ENCODE measurements around the gene EXTL1.
A peak's percentile ranks its signal among the peaks of the same experiment; 100 is the strongest.

Gene EXTL1

DNA sequence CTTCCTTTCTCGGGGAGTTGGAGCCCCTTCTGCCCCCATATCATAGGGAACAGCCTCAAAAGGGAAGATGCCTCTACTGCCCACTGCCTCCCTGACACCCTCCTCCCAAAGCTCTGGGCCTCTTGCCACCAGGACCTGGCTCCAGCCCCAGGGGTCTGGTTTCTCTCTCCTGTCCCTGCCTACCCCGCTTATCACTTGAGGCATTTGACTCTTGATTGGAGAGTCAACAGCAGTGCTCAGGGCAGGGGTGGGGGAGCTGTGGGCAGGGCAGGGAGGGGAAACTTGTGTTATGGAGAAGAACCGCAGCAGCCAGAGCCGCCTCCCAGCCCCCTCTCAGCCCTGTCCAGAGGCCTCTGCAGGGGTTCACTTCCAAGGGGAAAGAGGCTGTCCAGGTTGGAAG lies 45.3 kb downstream of the EXTL1 start:
- TF ChIP-seq, protein P1, sequence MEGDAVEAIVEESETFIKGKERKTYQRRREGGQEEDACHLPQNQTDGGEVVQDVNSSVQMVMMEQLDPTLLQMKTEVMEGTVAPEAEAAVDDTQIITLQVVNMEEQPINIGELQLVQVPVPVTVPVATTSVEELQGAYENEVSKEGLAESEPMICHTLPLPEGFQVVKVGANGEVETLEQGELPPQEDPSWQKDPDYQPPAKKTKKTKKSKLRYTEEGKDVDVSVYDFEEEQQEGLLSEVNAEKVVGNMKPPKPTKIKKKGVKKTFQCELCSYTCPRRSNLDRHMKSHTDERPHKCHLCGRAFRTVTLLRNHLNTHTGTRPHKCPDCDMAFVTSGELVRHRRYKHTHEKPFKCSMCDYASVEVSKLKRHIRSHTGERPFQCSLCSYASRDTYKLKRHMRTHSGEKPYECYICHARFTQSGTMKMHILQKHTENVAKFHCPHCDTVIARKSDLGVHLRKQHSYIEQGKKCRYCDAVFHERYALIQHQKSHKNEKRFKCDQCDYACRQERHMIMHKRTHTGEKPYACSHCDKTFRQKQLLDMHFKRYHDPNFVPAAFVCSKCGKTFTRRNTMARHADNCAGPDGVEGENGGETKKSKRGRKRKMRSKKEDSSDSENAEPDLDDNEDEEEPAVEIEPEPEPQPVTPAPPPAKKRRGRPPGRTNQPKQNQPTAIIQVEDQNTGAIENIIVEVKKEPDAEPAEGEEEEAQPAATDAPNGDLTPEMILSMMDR (conservative IDR thresholded peaks at IDR 0.05): no peak
- peak overlapping the region; percentile 7; the same call in 1 of the 2 replicates for H3K27ac ChIP-seq

DNA sequence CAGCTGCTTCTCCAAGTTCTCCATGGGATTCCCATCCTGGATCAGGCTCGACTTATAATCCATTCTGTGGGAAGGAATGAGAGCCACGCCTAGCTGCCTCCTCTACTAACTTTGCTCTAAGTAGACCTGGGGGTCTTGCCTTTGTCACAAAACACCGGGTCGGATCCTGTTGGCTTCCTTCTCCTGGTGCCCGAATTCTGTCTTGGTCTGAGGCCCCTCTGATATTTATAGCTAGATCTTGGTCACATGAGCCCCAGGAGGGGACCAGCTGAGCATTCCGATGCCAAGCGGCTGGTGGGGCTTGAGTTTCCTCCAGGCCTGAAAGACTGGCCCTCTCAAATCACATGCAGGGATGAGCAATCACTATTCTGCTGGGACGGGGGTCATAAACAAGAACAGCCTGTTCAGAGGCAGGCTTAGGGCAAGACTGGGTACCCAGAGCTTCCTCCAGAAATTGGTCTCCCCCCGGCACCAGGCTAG lies 45.9 kb downstream of the EXTL1 start, which contains the start of gene TRIM63:
Gene TRIM63 (minus strand): TSS at position 199 of the 480 bp plus-strand sequence. CDS start 136 bp downstream, at position 63.
- TF ChIP-seq, protein P1 (conservative IDR thresholded peaks at IDR 0.05): no peak
- H3K27ac ChIP-seq: peak within 1 kb of the TSS; percentile 7; the same call in 1 of the 2 replicates

- H3K27ac ChIP-seq: no peak overlapping the region
- TF ChIP-seq, protein P1 (conservative IDR thresholded peaks at IDR 0.05): no peak
Observed at GRCh38 chr1:26069941-26070295, 48.3 kb downstream of the EXTL1 start.

GRCh38 chr1:26070296-26070962 lies 48.9 kb downstream of the EXTL1 start:
- H3K27ac ChIP-seq: no peak overlapping the region
- TF ChIP-seq, protein P1 (conservative IDR thresholded peaks at IDR 0.05): no peak

GRCh38 chr1:26070963-26071342 lies 49.4 kb downstream of the EXTL1 start:
- no peak overlapping the region for H3K27ac ChIP-seq

GRCh38 chr1:26072305-26072704 lies 50.7 kb downstream of the EXTL1 start:
- H3K27ac ChIP-seq: peak overlapping the region; percentile 64
- TF ChIP-seq, protein P1 (conservative IDR thresholded peaks at IDR 0.05): no peak

More at GRCh38 chr1:26070963-26071342, 49.4 kb downstream of the EXTL1 start:
- TF ChIP-seq, protein P1 (conservative IDR thresholded peaks at IDR 0.05): no peak

DNA sequence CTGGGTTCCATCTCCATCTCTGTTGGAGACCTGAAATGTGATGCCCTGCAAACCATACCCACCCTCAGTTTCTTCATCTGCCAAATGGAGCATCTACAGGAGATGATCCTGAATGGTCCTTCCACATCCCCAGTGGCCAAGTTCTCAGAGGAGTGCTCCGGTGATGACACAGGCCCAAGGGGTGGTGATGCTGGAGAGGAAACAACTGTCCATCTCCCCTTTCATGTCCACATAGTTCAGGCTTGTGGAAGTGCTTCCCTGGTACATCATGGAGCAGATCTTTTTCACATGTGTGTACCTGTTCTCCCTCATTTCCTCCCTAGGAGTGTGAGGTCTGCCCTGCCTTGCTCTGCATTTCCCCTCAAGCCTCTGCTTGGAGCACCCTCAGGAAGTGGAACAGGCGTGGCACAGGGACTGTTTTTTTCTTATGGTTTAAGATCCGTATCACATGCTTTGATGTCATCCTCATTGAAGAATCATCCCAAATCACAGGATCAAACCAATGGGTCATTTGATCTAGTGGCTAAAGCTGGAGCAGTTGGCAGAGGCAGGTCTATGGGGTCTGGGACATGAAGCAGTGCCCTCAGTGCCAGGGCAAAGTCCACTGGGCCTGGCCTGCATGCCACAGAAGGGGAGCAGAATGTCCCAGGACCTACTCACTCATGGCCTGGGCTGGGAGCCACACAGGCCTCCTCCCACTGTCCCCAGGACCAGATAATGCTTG lies 54.0 kb downstream of the EXTL1 start:
- TF ChIP-seq, protein P1 (conservative IDR thresholded peaks at IDR 0.05): no peak
- no peak overlapping the region for H3K27ac ChIP-seq

All from VCaP (cell line).